Fibroblast of lung (primary cell): Measurements from ENCODE around the gene XIAP.

ENCODE experiments used
- EZH2 ChIP-seq: IDR thresholded peaks from 2 replicates; pipeline ENCODE4 v1.5.1; 2012; ENCODE audit warnings: low read length, control low read depth, mild to moderate bottlenecking; ENCODE audit errors: missing control alignments
- TF ChIP-seq, protein P1 (sequence below), 2 donors: IDR thresholded peaks in 1 of 2; conservative IDR thresholded peaks in 1 of 2; 1 replicate in 1 of 2; 2 replicates in 1 of 2; pipeline ENCODE4 v1.5.1; 2011 to 2012; ENCODE audit warnings: low read length in 2 of 2, control low read depth in 1 of 2, inconsistent platforms in 1 of 2, low read depth in 1 of 2, mild to moderate bottlenecking in 1 of 2

DNA sequence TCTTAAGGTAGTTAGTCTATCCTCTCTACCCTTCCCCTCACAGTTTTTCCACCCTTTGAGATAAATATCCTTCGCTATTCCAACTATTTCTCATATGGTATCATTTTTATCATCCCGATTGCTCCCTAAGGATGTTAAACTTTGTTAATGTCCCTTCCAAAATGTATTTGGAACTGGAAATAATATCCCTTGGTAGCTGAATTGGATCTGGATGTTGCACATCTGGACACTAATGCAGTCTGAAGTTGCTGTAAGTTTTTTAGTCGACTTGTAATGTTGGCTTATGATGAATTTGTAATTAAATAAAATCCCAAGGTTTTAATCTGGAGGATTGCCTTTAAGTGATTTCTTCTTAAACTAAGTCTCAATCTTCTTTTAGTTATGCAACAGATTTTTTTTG is 22.5 kb downstream of the XIAP start:
- TF ChIP-seq, protein P1, sequence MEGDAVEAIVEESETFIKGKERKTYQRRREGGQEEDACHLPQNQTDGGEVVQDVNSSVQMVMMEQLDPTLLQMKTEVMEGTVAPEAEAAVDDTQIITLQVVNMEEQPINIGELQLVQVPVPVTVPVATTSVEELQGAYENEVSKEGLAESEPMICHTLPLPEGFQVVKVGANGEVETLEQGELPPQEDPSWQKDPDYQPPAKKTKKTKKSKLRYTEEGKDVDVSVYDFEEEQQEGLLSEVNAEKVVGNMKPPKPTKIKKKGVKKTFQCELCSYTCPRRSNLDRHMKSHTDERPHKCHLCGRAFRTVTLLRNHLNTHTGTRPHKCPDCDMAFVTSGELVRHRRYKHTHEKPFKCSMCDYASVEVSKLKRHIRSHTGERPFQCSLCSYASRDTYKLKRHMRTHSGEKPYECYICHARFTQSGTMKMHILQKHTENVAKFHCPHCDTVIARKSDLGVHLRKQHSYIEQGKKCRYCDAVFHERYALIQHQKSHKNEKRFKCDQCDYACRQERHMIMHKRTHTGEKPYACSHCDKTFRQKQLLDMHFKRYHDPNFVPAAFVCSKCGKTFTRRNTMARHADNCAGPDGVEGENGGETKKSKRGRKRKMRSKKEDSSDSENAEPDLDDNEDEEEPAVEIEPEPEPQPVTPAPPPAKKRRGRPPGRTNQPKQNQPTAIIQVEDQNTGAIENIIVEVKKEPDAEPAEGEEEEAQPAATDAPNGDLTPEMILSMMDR (conservative IDR thresholded peaks at IDR 0.05 in 1 of 2, IDR thresholded peaks at IDR 0.05 in 1 of 2; ENCODE audit: low read depth in 1 of 2, low read length in 2 of 2): no peak
- no peak for TF ChIP-seq EZH2
